CD4-positive, alpha-beta T cell (primary cell): Measurements from ENCODE around the gene ZWINT. TPM values are rescaled to one million over a fixed set of nuclear protein-coding genes. Genes with fewer than 3 reads are reported as not detected.

Experiments used
- ATAC-seq: fragments of 200-7000 bp; cut with Tn5 transposase; one replicate; pipeline ENCODE4 v1.10.0; 2022; ENCODE audit warnings: mild to moderate bottlenecking; ENCODE audit not compliant: poor library complexity
- CTCF ChIA-PET: fragments of 350-600 bp; sonication (Branson Sonifier 250); formaldehyde crosslinking; loops from one replicate; lab custom pipeline; 2021; ENCODE audit warnings: antibody characterized with exemption, inconsistent platforms; lab: Charles Lee
- POLR2A ChIA-PET: fragments of 350-600 bp; sonication (Branson Sonifier 250); formaldehyde crosslinking; loops from one replicate; lab custom pipeline; 2021; ENCODE audit warnings: antibody characterized with exemption, inconsistent platforms; lab: Charles Lee
- DNase-seq, 14 experiments: peaks; one replicate each; pipeline ENCODE4 v3.0.0-alpha.2; 2013 to 2020; ENCODE audit warnings: mixed read lengths in 2 of 14
- H3K27ac ChIP-seq, 2 donors: one replicate each; pipeline versions ENCODE4 v1.5.1 to v1.7.0; 2013; ENCODE audit warnings: low read length in 2 of 2, low read depth in 1 of 2, mild to moderate bottlenecking in 1 of 2
- H3K27me3 ChIP-seq, 2 experiments: 1 replicate in 1 of 2; 2 replicates in 1 of 2; pipeline versions ENCODE4 v1.6.1 to v1.7.0; 2013; ENCODE audit warnings: low read length in 2 of 2, control low read depth in 1 of 2, mild to moderate bottlenecking in 1 of 2, moderate library complexity in 1 of 2; ENCODE audit not compliant: insufficient read depth in 2 of 2, control insufficient read depth in 1 of 2
- H3K36me3 ChIP-seq: one replicate; pipeline ENCODE4 v1.6.1; 2013; ENCODE audit warnings: low read length, control low read depth; ENCODE audit not compliant: insufficient read depth
- H3K4me1 ChIP-seq: one replicate; pipeline ENCODE4 v1.6.1; 2013; ENCODE audit warnings: low read length, control low read depth; ENCODE audit not compliant: insufficient read depth
- H3K4me3 ChIP-seq: one replicate; pipeline ENCODE4 v1.5.1; 2013; ENCODE audit warnings: mild to moderate bottlenecking, low read length, moderate library complexity
- H3K9me3 ChIP-seq, 2 experiments: 1 replicate in 1 of 2; 2 replicates in 1 of 2; pipeline versions ENCODE4 v1.6.1 to v1.7.0; 2013; ENCODE audit warnings: low read length in 2 of 2, mild to moderate bottlenecking in 2 of 2, control low read depth in 1 of 2, moderate library complexity in 1 of 2; ENCODE audit not compliant: control insufficient read depth in 1 of 2, insufficient read depth in 1 of 2
- H3K27ac Mint-ChIP-seq: one replicate; pipeline ENCODE4 v1.8.0; 2020; ENCODE audit warnings: mixed read lengths
- H3K27me3 Mint-ChIP-seq: one replicate; pipeline ENCODE4 v1.8.0; 2021; ENCODE audit warnings: mixed read lengths
- H3K36me3 Mint-ChIP-seq: one replicate; pipeline ENCODE4 v1.8.0; 2021; ENCODE audit warnings: low read depth, mixed read lengths
- H3K4me1 Mint-ChIP-seq: one replicate; pipeline ENCODE4 v1.8.0; 2021; ENCODE audit warnings: low read depth, mixed read lengths
- H3K4me3 Mint-ChIP-seq: one replicate; pipeline ENCODE4 v1.8.0; 2020; ENCODE audit warnings: mild to moderate bottlenecking, mixed read lengths
- H3K9me3 Mint-ChIP-seq: one replicate; pipeline ENCODE4 v1.8.0; 2020; ENCODE audit warnings: mixed read lengths
- intact Hi-C, 2 experiments: fragments of 100-400 bp; cut with DNase I in 1 of 2; cut with micrococcal nuclease in 1 of 2; formaldehyde crosslinking; loops; one replicate each; pipeline versions ENCODE4 v1.15.1 to v1.9.0; 2023 to 2025; cut with DNase I, micrococcal nuclease
- polyA plus RNA-seq, 2 donors: library from polyadenylated mRNA; unstranded; fragments of 120-200 nt; gene quantifications; one replicate each; pipeline ENCODE4 v1.2.1, GENCODE V29; 2013
- total RNA-seq, 174 experiments: library from RNA in 2 of 174; stranded (reverse) in 2 of 174; gene quantifications; one replicate each; pipeline ENCODE4 v1.2.3 and lab custom pipeline; 2021 to 2026
- TF ChIP-seq, protein P1 (sequence below): fragments of 200-600 bp; IDR thresholded peaks from one replicate; pipeline ENCODE4 v1.8.0; 2022; ENCODE audit warnings: antibody characterized with exemption, mild to moderate bottlenecking

Gene ZWINT, protein sequence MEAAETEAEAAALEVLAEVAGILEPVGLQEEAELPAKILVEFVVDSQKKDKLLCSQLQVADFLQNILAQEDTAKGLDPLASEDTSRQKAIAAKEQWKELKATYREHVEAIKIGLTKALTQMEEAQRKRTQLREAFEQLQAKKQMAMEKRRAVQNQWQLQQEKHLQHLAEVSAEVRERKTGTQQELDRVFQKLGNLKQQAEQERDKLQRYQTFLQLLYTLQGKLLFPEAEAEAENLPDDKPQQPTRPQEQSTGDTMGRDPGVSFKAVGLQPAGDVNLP
- 1 to 10 TPM; 1.1 to 1.6 TPM for total RNA-seq
- 5.3 TPM for polyA plus RNA-seq (2013, experiment 1 of 2)
- 8.0 TPM for polyA plus RNA-seq (2013, experiment 2 of 2)
- 0.80 to 197 (median 4.5) reads per million in 172 experiments for total RNA-seq (lab: John Stamatoyannopoulos, UW)

DNA sequence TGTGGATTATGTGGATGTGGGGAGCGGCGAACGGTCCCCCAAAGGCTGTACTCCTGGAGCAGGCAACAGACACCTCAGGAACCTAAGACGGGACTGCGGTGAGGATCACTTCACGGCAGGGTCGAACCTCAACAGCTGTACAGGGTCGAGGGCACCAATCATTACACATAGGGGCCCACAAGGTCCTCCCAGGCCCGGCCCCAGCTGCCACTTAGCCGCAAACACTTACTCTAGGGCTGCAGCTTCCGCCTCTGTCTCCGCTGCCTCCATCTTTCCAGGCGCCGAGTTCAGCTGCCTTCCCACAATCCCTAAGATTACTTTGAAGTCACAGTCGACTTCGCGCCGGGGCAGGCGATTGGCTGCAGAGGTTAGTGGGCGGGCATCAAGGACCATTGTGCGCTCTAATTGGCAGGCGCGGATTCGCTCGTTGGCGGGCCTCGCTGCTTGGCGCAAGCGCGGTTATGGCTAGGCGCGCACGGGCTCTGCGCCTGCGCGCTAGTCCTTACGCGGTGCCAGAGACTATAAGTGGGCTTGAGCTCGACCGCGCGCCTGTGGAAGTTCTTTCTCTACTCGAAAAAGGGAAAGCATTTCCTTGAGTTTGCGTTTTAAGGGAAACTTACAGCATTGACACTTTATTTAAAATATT lies at the start of gene ZWINT:
Gene ZWINT (minus strand): TSS at position 293 of the 646 bp plus-strand sequence. CDS start 23 bp downstream, at position 270.
- TF ChIP-seq, protein P1, sequence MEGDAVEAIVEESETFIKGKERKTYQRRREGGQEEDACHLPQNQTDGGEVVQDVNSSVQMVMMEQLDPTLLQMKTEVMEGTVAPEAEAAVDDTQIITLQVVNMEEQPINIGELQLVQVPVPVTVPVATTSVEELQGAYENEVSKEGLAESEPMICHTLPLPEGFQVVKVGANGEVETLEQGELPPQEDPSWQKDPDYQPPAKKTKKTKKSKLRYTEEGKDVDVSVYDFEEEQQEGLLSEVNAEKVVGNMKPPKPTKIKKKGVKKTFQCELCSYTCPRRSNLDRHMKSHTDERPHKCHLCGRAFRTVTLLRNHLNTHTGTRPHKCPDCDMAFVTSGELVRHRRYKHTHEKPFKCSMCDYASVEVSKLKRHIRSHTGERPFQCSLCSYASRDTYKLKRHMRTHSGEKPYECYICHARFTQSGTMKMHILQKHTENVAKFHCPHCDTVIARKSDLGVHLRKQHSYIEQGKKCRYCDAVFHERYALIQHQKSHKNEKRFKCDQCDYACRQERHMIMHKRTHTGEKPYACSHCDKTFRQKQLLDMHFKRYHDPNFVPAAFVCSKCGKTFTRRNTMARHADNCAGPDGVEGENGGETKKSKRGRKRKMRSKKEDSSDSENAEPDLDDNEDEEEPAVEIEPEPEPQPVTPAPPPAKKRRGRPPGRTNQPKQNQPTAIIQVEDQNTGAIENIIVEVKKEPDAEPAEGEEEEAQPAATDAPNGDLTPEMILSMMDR, result no peak
- H3K4me1 ChIP-seq, result peaks cover 16% of the 10 kb centered on the region
- Mint-ChIP-seq H3K4me1 (peaks cover 18% of the 10 kb centered on the region), H3K4me3 (peak within 1 kb of the TSS; percentile 93), H3K27ac (peak within 1 kb of the TSS; percentile 68), H3K27me3 (no peaks in the 10 kb centered on the region), H3K36me3 (peaks cover 5% of the 10 kb centered on the region), H3K9me3 (no peaks in the 10 kb centered on the region)
- H3K9me3 ChIP-seq, result no peaks in the 10 kb centered on the region
- H3K27ac ChIP-seq, result peak within 1 kb of the TSS; percentile 17 to 56
- intact Hi-C loops, result no loop called here
- H3K4me3 ChIP-seq, result peak within 1 kb of the TSS; percentile 74
- no peaks in the 10 kb centered on the region for H3K36me3 ChIP-seq
- DNase-seq (peak; percentile 81 to 96 (median 88)), ATAC-seq (peak; percentile 97)
- POLR2A ChIA-PET, result no interaction called here
- no peaks in the 10 kb centered on the region for H3K27me3 ChIP-seq
- CTCF ChIA-PET, result no interaction called here

DNA sequence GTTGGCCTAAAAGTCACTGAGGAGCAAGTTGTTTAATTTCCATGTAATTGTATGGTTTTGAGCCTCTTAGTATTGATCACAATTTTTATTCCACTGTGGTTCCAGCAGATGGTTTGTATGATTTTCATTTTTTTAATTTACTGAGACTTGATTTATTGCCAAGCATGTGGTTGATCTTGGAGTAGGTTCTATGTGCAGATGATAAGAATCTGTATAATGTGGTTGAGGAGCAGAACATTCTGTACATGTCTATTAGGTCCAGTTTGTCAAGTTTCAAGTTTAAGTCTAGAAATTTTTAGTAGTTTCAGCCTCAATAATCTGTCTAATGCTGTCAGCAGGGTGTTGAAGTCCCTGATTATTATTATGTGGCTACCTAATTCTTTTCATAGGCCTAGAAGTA lies 22.7 kb upstream of the ZWINT start:
- Mint-ChIP-seq H3K36me3 (no peaks in the 10 kb centered on the region), H3K4me1 (no peaks in the 10 kb centered on the region), H3K9me3 (peaks cover 2% of the 10 kb centered on the region), H3K27me3 (no peaks in the 10 kb centered on the region), H3K4me3 (no peak overlapping the region), H3K27ac (no peak overlapping the region)
- Histone ChIP-seq H3K36me3 (no peaks in the 10 kb centered on the region), H3K4me3 (no peak overlapping the region), H3K9me3 (no peaks in the 10 kb centered on the region), H3K4me1 (no peaks in the 10 kb centered on the region), H3K27ac (no peak overlapping the region), H3K27me3 (no peaks in the 10 kb centered on the region)
- ChIA-PET CTCF (no interaction called here), POLR2A (no interaction called here)
- intact Hi-C loops, result no loop called here
- ATAC-seq (no peak), DNase-seq (no peak)
- TF ChIP-seq, protein P1, result no peak

DNA sequence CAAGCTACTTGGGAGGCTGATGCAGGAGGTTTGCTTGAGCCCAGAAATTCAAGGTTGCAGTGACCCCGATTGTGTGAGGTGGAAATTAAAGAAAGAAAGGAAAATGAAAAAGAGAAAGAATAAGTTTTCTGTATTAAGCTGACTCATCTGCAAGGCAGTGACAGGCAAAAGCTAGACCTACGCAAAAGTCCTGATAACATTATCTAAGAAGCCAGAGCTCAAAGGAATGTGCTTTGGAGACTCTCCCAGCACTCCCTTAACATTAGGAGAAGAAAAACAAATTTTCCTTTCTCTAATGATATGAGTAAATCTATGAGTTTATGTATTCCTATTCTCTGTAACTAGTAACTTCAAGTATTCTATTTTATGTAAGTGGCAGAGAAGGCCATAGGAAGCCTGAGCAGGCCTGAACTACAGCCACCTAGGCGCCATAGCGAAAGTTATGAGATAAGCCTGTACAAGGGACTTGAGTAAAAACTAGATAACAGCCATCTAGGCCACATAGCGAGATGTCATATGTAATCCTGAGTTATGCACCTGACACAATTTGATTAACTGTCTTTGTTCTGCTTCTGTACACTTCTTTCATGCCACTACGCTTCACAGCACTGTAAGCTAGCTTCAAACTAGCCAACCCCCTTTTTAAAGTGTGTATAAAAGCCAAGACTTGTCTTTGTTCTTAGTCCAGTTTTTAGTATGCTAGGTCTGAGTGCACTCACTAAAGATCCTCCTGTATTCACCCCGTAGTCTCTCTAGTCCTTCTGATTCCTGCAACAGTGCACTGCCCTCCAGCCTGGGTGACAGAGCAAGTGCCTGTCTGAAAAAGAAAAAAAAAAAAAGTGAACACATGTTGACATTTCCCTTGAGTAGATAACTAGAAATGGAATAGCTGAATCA lies 9.4 kb upstream of the ZWINT start:
- H3K27ac Mint-ChIP-seq, result no peak overlapping the region
- H3K4me1 ChIP-seq, result no peaks in the 10 kb centered on the region
- ATAC-seq (no peak), DNase-seq (peak in 1 of 14 experiments; percentile 9)
- TF ChIP-seq, protein P1, result no peak
- no peaks in the 10 kb centered on the region for H3K36me3 ChIP-seq
- H3K4me3 ChIP-seq, result no peak overlapping the region
- intact Hi-C loops, result no loop called here
- no peaks in the 10 kb centered on the region for H3K27me3 Mint-ChIP-seq
- ChIA-PET POLR2A (no interaction called here), CTCF (no interaction called here)
- H3K27me3 ChIP-seq, result no peaks in the 10 kb centered on the region
- H3K9me3 ChIP-seq, result peaks cover 12 to 19% of the 10 kb centered on the region in 2 experiments
- no peaks in the 10 kb centered on the region for H3K4me1 Mint-ChIP-seq
- no peak overlapping the region for H3K27ac ChIP-seq
- H3K4me3 Mint-ChIP-seq, result no peak overlapping the region
- H3K36me3 Mint-ChIP-seq, result no peaks in the 10 kb centered on the region
- peaks cover 11% of the 10 kb centered on the region for H3K9me3 Mint-ChIP-seq
